Measurements from ENCODE around the gene GPR153. TPM values are rescaled to one million over a fixed set of nuclear protein-coding genes. Genes with fewer than 3 reads are reported as not detected.

The GPR153 gene
- total RNA-seq, 1 donor from 2014 or later, result 4.2 TPM

GRCh38 chr1:6263716-6264115, 2.8 kb upstream of the GPR153 start:
- no peak for DNase-seq (ENCODE audit: extremely low spot score, unreplicated experiment)
- no peak for TF ChIP-seq CTCF (IDR thresholded peaks at IDR 0.05)
- no peaks in the 10 kb centered on the region for H3K27me3 Mint-ChIP-seq (ENCODE audit: unreplicated experiment)
- H3K4me1 Mint-ChIP-seq (ENCODE audit: unreplicated experiment), result peaks cover 4% of the 10 kb centered on the region
- H3K27ac Mint-ChIP-seq (ENCODE audit: unreplicated experiment), result no peak overlapping the region
- no peaks in the 10 kb centered on the region for H3K36me3 Mint-ChIP-seq (ENCODE audit: unreplicated experiment)
- no peaks in the 10 kb centered on the region for H3K9me3 Mint-ChIP-seq (ENCODE audit: unreplicated experiment)
- H3K4me3 Mint-ChIP-seq (ENCODE audit: unreplicated experiment), result no peak overlapping the region

- Mint-ChIP-seq H3K36me3 (ENCODE audit: unreplicated experiment) (no peaks in the 10 kb centered on the region), H3K4me1 (ENCODE audit: unreplicated experiment) (peaks cover 4% of the 10 kb centered on the region), H3K4me3 (ENCODE audit: unreplicated experiment) (no peak overlapping the region), H3K27me3 (ENCODE audit: unreplicated experiment) (no peaks in the 10 kb centered on the region), H3K9me3 (ENCODE audit: unreplicated experiment) (no peaks in the 10 kb centered on the region), H3K27ac (ENCODE audit: unreplicated experiment) (no peak overlapping the region)
- TF ChIP-seq CTCF (IDR thresholded peaks at IDR 0.05), result no peak
- no peak for DNase-seq (ENCODE audit: extremely low spot score, unreplicated experiment)
These were observed 1.9 kb upstream of the GPR153 start for GRCh38 chr1:6262555-6263420.

DNA sequence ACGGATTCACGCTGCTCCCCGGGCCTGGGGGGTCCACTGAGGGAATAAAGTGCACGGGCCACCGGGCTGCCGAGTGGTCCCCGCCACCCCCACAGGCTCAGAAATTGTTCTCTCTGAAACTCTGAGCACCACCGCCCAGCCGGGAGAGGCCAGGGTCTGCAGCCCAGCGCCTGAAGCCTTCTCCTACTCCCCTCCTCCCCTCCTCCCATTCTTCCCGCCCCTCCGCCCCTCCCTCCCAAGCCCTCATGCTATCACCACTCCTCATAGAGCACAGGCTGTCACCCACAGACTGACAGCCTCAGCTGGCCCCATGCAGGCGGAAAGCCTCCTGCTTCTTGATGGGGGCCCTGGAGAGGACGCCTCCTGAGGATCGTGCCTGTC, 707 bp upstream of the GPR153 start:
- Mint-ChIP-seq H3K27ac (ENCODE audit: unreplicated experiment) (no peak overlapping the region), H3K9me3 (ENCODE audit: unreplicated experiment) (no peaks in the 10 kb centered on the region)

GRCh38 chr1:6260433-6260934, 414 bp downstream of the GPR153 start:
- Mint-ChIP-seq H3K9me3 (ENCODE audit: unreplicated experiment) (no peaks in the 10 kb centered on the region), H3K36me3 (ENCODE audit: unreplicated experiment) (no peaks in the 10 kb centered on the region), H3K4me3 (ENCODE audit: unreplicated experiment) (no peak overlapping the region), H3K4me1 (ENCODE audit: unreplicated experiment) (peaks cover 3% of the 10 kb centered on the region), H3K27me3 (ENCODE audit: unreplicated experiment) (no peaks in the 10 kb centered on the region), H3K27ac (ENCODE audit: unreplicated experiment) (no peak overlapping the region)
- TF ChIP-seq CTCF (IDR thresholded peaks at IDR 0.05), result no peak
- no peak for DNase-seq (ENCODE audit: extremely low spot score, unreplicated experiment)

More for the DNA sequence above, 707 bp upstream of the GPR153 start:
- Mint-ChIP-seq H3K36me3 (ENCODE audit: unreplicated experiment) (no peaks in the 10 kb centered on the region), H3K27me3 (ENCODE audit: unreplicated experiment) (no peaks in the 10 kb centered on the region), H3K4me1 (ENCODE audit: unreplicated experiment) (peaks cover 3% of the 10 kb centered on the region), H3K4me3 (ENCODE audit: unreplicated experiment) (peak overlapping the region; percentile 61)
- no peak for TF ChIP-seq CTCF (IDR thresholded peaks at IDR 0.05)
- DNase-seq (ENCODE audit: extremely low spot score, unreplicated experiment), result no peak
